Measurements from ENCODE around the gene C1orf21.

Gene C1orf21

GRCh38 chr1:184635347-184635979 is 248.6 kb downstream of the C1orf21 start:
- DNase-seq, result no peak

GRCh38 chr1:184635980-184636431 is 249.2 kb downstream of the C1orf21 start:
- no peak for DNase-seq

GRCh38 chr1:184637664-184638240 is 250.9 kb downstream of the C1orf21 start:
- DNase-seq, result no peak

- DNase-seq, result no peak
These were observed 252.4 kb downstream of the C1orf21 start for GRCh38 chr1:184639205-184639604.

- DNase-seq, result no peak
These were observed 253.7 kb downstream of the C1orf21 start for GRCh38 chr1:184640505-184640904.

GRCh38 chr1:184641894-184642293 is 255.1 kb downstream of the C1orf21 start:
- no peak for DNase-seq

GRCh38 chr1:184643661-184644060 is 256.8 kb downstream of the C1orf21 start:
- no peak for DNase-seq

GRCh38 chr1:184644771-184645170 is 257.9 kb downstream of the C1orf21 start:
- no peak for DNase-seq

GRCh38 chr1:184646178-184646701 is 259.4 kb downstream of the C1orf21 start:
- no peak for DNase-seq

GRCh38 chr1:184646824-184647223 is 260.0 kb downstream of the C1orf21 start:
- no peak for DNase-seq

GRCh38 chr1:184647471-184647870 is 260.6 kb downstream of the C1orf21 start:
- DNase-seq, result no peak

- no peak for DNase-seq
These were observed 261.5 kb downstream of the C1orf21 start for GRCh38 chr1:184648160-184648855.

- no peak for DNase-seq
These were observed 262.0 kb downstream of the C1orf21 start for GRCh38 chr1:184648856-184649201.

- DNase-seq, result no peak
These were observed 262.6 kb downstream of the C1orf21 start for GRCh38 chr1:184649451-184649888.

- no peak for DNase-seq
These were observed 263.5 kb downstream of the C1orf21 start for GRCh38 chr1:184650177-184650866.

- no peak for DNase-seq
These were observed 268.4 kb downstream of the C1orf21 start for GRCh38 chr1:184655185-184655584.

- DNase-seq, result no peak
These were observed 269.4 kb downstream of the C1orf21 start for GRCh38 chr1:184656221-184656620.

GRCh38 chr1:184658055-184658454 is 271.2 kb downstream of the C1orf21 start:
- no peak for DNase-seq

- DNase-seq, result no peak
These were observed 273.8 kb downstream of the C1orf21 start for GRCh38 chr1:184660462-184661191.

- no peak for DNase-seq
These were observed 275.0 kb downstream of the C1orf21 start for GRCh38 chr1:184661801-184662200.

GRCh38 chr1:184664042-184664660 is 277.3 kb downstream of the C1orf21 start:
- DNase-seq, result peak; percentile 8

- DNase-seq, result no peak
These were observed 277.8 kb downstream of the C1orf21 start for GRCh38 chr1:184664661-184665060.

Data from CD4-positive, alpha-beta T cell treated with Interferon gamma for 1 hour (primary cell).